Body of pancreas (tissue), 4 donors: ENCODE measurements around the gene TBC1D17. TPM values are rescaled to one million over a fixed set of nuclear protein-coding genes. Genes with fewer than 3 reads are reported as not detected.

Source experiments
- ATAC-seq: fragments of 150-250 bp; one replicate; pipeline ENCODE4 v1.9.1; 2016
- DNase-seq, 4 donors: peaks; one replicate each; pipeline ENCODE4 v3.0.0-alpha.2; 2019
- H3K27ac ChIP-seq, 4 donors: fragments of 200-600 bp; sonication (generic); 1 replicate in 3 of 4; 2 replicates in 1 of 4; pipeline versions ENCODE4 v1.5.1 to v1.6.1; 2016 to 2019; ENCODE audit warnings: mild to moderate bottlenecking in 1 of 4, mixed read lengths in 1 of 4, moderate library complexity in 1 of 4
- H3K27me3 ChIP-seq, 2 donors: fragments of 200-600 bp; sonication (generic); one replicate each; pipeline ENCODE4 v1.6.0; 2016; ENCODE audit warnings: mild to moderate bottlenecking in 1 of 2
- H3K36me3 ChIP-seq, 2 donors: fragments of 200-600 bp; sonication (generic); replicated peaks in 1 of 2; 2 replicates each; pipeline ENCODE4 v1.5.1; 2016; ENCODE audit warnings: low read depth in 2 of 2; ENCODE audit not compliant: insufficient read depth in 1 of 2
- H3K4me1 ChIP-seq: fragments of 200-600 bp; sonication (generic); one replicate; pipeline ENCODE4 v1.6.0; 2016
- H3K4me3 ChIP-seq, 2 donors: fragments of 200-600 bp; sonication (generic); 1 replicate in 1 of 2; 2 replicates in 1 of 2; pipeline ENCODE4 v1.5.1; 2016 to 2019
- H3K9me3 ChIP-seq, 3 donors: fragments of 200-600 bp; sonication (generic); 1 replicate in 2 of 3; 2 replicates in 1 of 3; pipeline ENCODE4 v1.5.1; 2016
- POLR2A ChIP-seq, 3 donors: fragments of 450-650 bp; IDR thresholded peaks; one replicate each; pipeline ENCODE4 v1.6.1; 2016; ENCODE audit warnings: antibody characterized with exemption in 3 of 3, mild to moderate bottlenecking in 2 of 3
- WGBS, 2 donors: methylation state at CpG; one replicate each; pipeline ENCODE4 v1.1.5; 2017; 5-methylcytosine and 5-hydroxymethylcytosine counted together
- intact Hi-C: fragments of 100-400 bp; cut with DNase I; formaldehyde crosslinking; loops from one replicate; pipeline ENCODE4 v1.15.1; 2023
- total RNA-seq, 2 donors: library from RNA; depleted of rRNA; stranded (reverse); fragments of >200 nt; gene quantifications; one replicate each; pipeline ENCODE4 v1.1.0, GENCODE V29; 2016
- TF ChIP-seq, protein P1 (sequence below), 7 experiments: fragments of 450-650 bp in 4 of 7; fragments of 200-600 bp in 3 of 7; sonication (generic) in 3 of 7; IDR thresholded peaks; one replicate each; pipeline ENCODE4 v1.5.1; 2016 to 2019; ENCODE audit warnings: antibody characterized with exemption in 7 of 7

Gene TBC1D17
- total RNA-seq, 2 donors from 2014 or later, result 25.9 to 37.6 TPM

GRCh38 chr19:49840736-49841249 is 36.7 kb upstream of the TBC1D17 start:
- peaks cover 0 to 2% of the 10 kb centered on the region in 2 donors for H3K36me3 ChIP-seq
- no peak for DNase-seq

GRCh38 chr19:49843265-49843664 is 34.2 kb upstream of the TBC1D17 start:
- intact Hi-C loops, result no loop called here
- no peak overlapping the region for H3K27ac ChIP-seq
- H3K9me3 ChIP-seq, result no peaks in the 10 kb centered on the region
- peaks cover 0 to 2% of the 10 kb centered on the region in 2 donors for H3K36me3 ChIP-seq
- H3K27me3 ChIP-seq, result no peaks in the 10 kb centered on the region
- 89 to 94% methylated on average over 3 of the region's 3 CpGs for whole genome bisulfite sequencing, 2 donors
- TF ChIP-seq, protein P1, sequence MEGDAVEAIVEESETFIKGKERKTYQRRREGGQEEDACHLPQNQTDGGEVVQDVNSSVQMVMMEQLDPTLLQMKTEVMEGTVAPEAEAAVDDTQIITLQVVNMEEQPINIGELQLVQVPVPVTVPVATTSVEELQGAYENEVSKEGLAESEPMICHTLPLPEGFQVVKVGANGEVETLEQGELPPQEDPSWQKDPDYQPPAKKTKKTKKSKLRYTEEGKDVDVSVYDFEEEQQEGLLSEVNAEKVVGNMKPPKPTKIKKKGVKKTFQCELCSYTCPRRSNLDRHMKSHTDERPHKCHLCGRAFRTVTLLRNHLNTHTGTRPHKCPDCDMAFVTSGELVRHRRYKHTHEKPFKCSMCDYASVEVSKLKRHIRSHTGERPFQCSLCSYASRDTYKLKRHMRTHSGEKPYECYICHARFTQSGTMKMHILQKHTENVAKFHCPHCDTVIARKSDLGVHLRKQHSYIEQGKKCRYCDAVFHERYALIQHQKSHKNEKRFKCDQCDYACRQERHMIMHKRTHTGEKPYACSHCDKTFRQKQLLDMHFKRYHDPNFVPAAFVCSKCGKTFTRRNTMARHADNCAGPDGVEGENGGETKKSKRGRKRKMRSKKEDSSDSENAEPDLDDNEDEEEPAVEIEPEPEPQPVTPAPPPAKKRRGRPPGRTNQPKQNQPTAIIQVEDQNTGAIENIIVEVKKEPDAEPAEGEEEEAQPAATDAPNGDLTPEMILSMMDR (IDR thresholded peaks at IDR 0.05), result no peak
- no peak for TF ChIP-seq POLR2A (IDR thresholded peaks at IDR 0.05)
- H3K4me3 ChIP-seq, result no peak overlapping the region
- H3K4me1 ChIP-seq, result no peaks in the 10 kb centered on the region
- DNase-seq, result no peak
- no peak for ATAC-seq

More at GRCh38 chr19:49840736-49841249, 36.7 kb upstream of the TBC1D17 start:
- no peaks in the 10 kb centered on the region for H3K27me3 ChIP-seq
- no peak for ATAC-seq
- H3K4me1 ChIP-seq, result no peaks in the 10 kb centered on the region
- no peaks in the 10 kb centered on the region for H3K9me3 ChIP-seq
- intact Hi-C loops, result no loop called here
- 84 to 94% methylated on average over 17 of the region's 17 CpGs for WGBS, 2 donors
- no peak overlapping the region for H3K4me3 ChIP-seq
- H3K27ac ChIP-seq, result no peak overlapping the region
- TF ChIP-seq POLR2A (IDR thresholded peaks at IDR 0.05), result no peak
- TF ChIP-seq, protein P1 (IDR thresholded peaks at IDR 0.05), result no peak

DNA sequence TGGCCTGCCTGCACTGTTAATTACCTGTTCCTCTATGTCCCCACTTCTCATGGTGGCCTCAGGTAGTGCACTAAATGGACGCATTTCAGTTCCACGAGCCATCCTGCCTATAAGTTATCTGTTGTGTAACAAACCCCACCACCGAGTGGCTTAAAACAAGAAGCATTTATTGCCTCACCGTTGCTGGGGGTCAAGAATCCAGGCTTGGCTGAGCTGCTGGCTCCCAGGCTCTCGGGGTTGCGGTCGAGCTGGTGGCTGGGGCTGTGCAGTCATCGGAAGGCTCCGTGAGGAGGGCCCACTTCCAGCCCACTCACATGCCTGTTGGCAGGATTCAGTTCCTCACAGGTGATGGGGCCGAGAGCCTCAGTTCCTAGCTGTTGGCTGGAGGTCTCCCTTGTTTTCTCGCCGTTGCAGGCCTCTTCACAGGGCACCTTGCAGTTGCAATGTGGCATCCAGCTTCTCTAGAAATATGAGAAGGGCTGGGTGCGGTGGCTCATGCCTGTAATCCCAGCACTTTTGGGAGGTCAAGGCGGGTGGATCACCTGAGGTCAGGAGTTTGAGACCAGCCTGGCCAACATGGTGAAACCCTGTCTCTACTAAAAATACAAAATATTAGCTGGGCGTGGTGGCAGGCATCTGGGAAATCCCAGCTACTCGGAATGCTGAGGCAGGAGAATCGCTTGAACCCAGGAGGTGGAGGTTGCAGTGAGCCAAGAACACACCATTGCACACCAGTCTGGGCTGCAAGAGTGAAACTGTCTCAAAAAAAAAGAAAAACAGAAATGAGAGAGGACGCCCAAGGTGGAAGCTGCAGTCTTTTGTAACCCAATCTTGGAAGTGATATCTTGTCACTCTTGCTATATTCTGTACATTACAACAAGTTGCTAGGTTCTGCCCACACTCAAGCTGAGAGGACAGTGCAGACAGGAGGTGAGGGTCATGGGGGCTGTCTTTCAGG is 33.1 kb upstream of the TBC1D17 start:
- peaks cover 0 to under 1% of the 10 kb centered on the region in 2 donors for H3K36me3 ChIP-seq
- TF ChIP-seq POLR2A (IDR thresholded peaks at IDR 0.05), result no peak
- TF ChIP-seq, protein P1 (IDR thresholded peaks at IDR 0.05), result no peak
- H3K9me3 ChIP-seq, result no peaks in the 10 kb centered on the region
- ATAC-seq, result no peak
- no peaks in the 10 kb centered on the region for H3K27me3 ChIP-seq
- intact Hi-C loops, result no loop called here
- H3K4me1 ChIP-seq, result no peaks in the 10 kb centered on the region
- no peak for DNase-seq
- H3K27ac ChIP-seq, result no peak overlapping the region
- 76 to 94% methylated on average over 17 to 18 of the region's 18 CpGs for WGBS, 2 donors
- H3K4me3 ChIP-seq, result no peak overlapping the region

DNA sequence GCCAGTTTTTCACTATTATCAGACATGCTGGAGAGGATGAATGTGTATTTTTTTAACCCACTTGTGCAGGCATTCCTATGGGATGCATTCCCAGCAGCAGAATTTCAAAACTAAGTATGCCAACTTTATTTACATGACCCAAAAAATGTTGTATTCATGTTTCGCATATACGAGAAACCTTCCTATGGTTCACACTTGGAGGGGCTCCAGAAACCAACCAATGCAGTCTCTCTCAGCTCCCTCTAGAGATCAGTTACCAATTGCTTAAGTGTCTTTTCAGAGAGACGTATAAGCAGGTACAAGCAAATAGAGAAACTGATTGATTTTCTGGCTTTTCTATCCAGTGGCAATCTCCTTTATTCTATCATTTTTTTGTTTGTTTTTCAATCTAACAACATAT is 32.1 kb upstream of the TBC1D17 start:
- ATAC-seq, result no peak
- 40 to 43% methylated on average over 3 of the region's 3 CpGs for WGBS, 2 donors
- Histone ChIP-seq H3K4me3 (no peak overlapping the region), H3K36me3 (no peaks in the 10 kb centered on the region), H3K4me1 (peaks cover 8% of the 10 kb centered on the region), H3K27ac (no peak overlapping the region), H3K9me3 (no peaks in the 10 kb centered on the region), H3K27me3 (no peaks in the 10 kb centered on the region)
- TF ChIP-seq, protein P1 (IDR thresholded peaks at IDR 0.05), result no peak
- no peak for TF ChIP-seq POLR2A (IDR thresholded peaks at IDR 0.05)
- intact Hi-C loops, result no loop called here
- DNase-seq, result no peak
